HEK293T (cell line): ENCODE data around the gene DNAI2.

Experiments
- ARNT ChIP-seq: fragments of 450-650 bp; IDR thresholded peaks from 2 replicates; pipeline ENCODE4 v1.6.1; 2017; ENCODE audit warnings: mild to moderate bottlenecking
- ELF4 ChIP-seq: fragments of 450-650 bp; IDR thresholded peaks from 2 replicates; pipeline ENCODE4 v1.6.1; 2017; ENCODE audit warnings: antibody characterized with exemption
- FOXK2 ChIP-seq: fragments of 450-650 bp; IDR thresholded peaks from 2 replicates; pipeline ENCODE4 v1.6.1; 2016; ENCODE audit warnings: mild to moderate bottlenecking
- FOXM1 ChIP-seq: fragments of 450-650 bp; IDR thresholded peaks from 2 replicates; pipeline ENCODE4 v1.6.1; 2017; ENCODE audit warnings: mild to moderate bottlenecking, borderline replicate concordance
- HDGF ChIP-seq: fragments of 450-650 bp; IDR thresholded peaks from 2 replicates; pipeline ENCODE4 v1.6.1; 2017; ENCODE audit warnings: antibody characterized with exemption, borderline replicate concordance
- L3MBTL2 ChIP-seq: fragments of 450-650 bp; conservative IDR thresholded peaks from 2 replicates; pipeline ENCODE4 v1.6.1; 2016; ENCODE audit warnings: mild to moderate bottlenecking
- NFRKB ChIP-seq: fragments of 450-650 bp; IDR thresholded peaks from 2 replicates; pipeline ENCODE4 v1.6.1; 2016; ENCODE audit warnings: mild to moderate bottlenecking, moderate library complexity
- SP1 ChIP-seq: fragments of 450-650 bp; IDR thresholded peaks from 2 replicates; pipeline ENCODE4 v1.6.1; 2017
- SUZ12 ChIP-seq: fragments of 450-650 bp; IDR thresholded peaks from 2 replicates; pipeline ENCODE4 v1.6.1; 2016; ENCODE audit warnings: mild to moderate bottlenecking
- TARDBP ChIP-seq: fragments of 450-650 bp; IDR thresholded peaks from 2 replicates; pipeline ENCODE4 v1.6.1; 2016
- ZNF384 ChIP-seq: fragments of 450-650 bp; IDR thresholded peaks from 2 replicates; pipeline ENCODE4 v1.6.1; 2016
- TF ChIP-seq, protein P1 (sequence below): fragments of 450-650 bp; IDR thresholded peaks from 2 replicates; pipeline ENCODE4 v1.6.1; 2016

DNA sequence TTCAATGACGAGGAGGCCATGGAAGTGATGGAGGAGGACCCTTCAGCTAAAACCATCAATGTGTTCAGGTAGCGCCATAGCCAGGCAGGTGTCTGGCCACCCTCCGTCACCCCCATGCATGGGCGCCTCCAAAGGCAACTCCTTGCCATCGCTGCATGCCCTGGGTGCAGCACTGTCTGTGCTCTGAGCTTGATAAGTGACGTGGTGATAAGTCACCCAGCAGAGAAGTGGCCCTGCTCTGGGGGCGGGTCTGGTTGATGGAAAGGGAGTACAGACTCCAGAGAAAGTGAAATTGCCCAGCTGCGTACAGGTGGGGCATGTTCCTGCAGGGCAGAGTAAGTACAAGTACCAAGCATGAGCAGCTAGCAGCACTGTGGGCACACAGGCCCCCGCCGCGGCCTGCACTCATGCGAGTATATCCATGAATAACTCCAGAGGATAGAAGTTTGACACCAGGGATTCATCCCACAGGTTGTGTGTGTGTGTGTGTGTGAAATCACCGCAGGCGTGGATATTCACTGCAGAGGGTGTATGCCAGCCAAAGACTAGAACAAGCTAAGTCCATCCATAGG is 13.1 kb downstream of the DNAI2 start:
- TF ChIP-seq FOXM1 (no peak), TARDBP (no peak), ELF4 (no peak), NFRKB (no peak), SP1 (no peak), FOXK2 (no peak), ARNT (no peak), HDGF (no peak), SUZ12 (no peak), ZNF384 (no peak), L3MBTL2 (no peak)
- TF ChIP-seq, protein P1, sequence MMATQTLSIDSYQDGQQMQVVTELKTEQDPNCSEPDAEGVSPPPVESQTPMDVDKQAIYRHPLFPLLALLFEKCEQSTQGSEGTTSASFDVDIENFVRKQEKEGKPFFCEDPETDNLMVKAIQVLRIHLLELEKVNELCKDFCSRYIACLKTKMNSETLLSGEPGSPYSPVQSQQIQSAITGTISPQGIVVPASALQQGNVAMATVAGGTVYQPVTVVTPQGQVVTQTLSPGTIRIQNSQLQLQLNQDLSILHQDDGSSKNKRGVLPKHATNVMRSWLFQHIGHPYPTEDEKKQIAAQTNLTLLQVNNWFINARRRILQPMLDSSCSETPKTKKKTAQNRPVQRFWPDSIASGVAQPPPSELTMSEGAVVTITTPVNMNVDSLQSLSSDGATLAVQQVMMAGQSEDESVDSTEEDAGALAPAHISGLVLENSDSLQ: no peak
